HepG2 (cell line): Measurements from ENCODE around the gene MRPS34. TPM values are rescaled to one million over a fixed set of nuclear protein-coding genes. Genes with fewer than 3 reads are reported as not detected.

Experiments used
- ATAC-seq: fragments of 200-7000 bp; cut with Tn5 transposase; 3 replicates; pipeline ENCODE4 v1.9.1; 2020; ENCODE audit warnings: mild to moderate bottlenecking, moderate library complexity
- BruUV-seq: library from RNA; stranded (reverse); fragments of 400-500 nt; replicated peaks from 2 replicates; lab custom pipeline; 2021; lab: Mats Ljungman, UMichigan
- CTCF ChIA-PET: fragments of 300-600 bp; formaldehyde crosslinking; extraction: SDS; loops from one replicate; lab custom pipeline; 2021; ENCODE audit warnings: low total read pairs, inconsistent platforms, low intra/inter-chr PET ratio; lab: Yijun Ruan, JAX
- POLR2A ChIA-PET: fragments of 350-600 bp; sonication (Branson Sonifier 250); formaldehyde crosslinking; loops from one replicate; lab custom pipeline; 2020; ENCODE audit warnings: antibody characterized with exemption, inconsistent platforms; lab: Yijun Ruan, JAX
- DNase-seq: peaks from one replicate; pipeline ENCODE4 v3.0.0-alpha.2; 2015; ENCODE audit warnings: low spot score
- FAIRE-seq: peaks from 3 replicates; lab custom pipeline; 2011; peaks lifted over from hg19 to GRCh38; lab: Jason Lieb, UNC
- H2AFZ ChIP-seq: one replicate; pipeline ENCODE4 v1.6.1; 2011; ENCODE audit warnings: low read length, inconsistent platforms
- H3K27ac ChIP-seq: fragments of 300-600 bp; 3 replicates; pipeline ENCODE4 v1.8.0; 2011; ENCODE audit warnings: mixed run types, mild to moderate bottlenecking, mixed read lengths, low read length, inconsistent platforms; ENCODE audit not compliant: insufficient read depth; ENCODE audit errors: extremely low read length
- H3K27me3 ChIP-seq, 2 experiments: fragments of 200-600 bp in 1 of 2; 2 replicates in 1 of 2; 3 replicates in 1 of 2; pipeline versions ENCODE4 v1.6.0 to v1.8.0; 2011; ENCODE audit warnings: low read length in 2 of 2, mild to moderate bottlenecking in 2 of 2, moderate library complexity in 2 of 2, inconsistent platforms in 1 of 2; ENCODE audit not compliant: insufficient read depth in 2 of 2, control insufficient read depth in 1 of 2
- H3K36me3 ChIP-seq, 2 experiments: fragments of 200-600 bp in 1 of 2; replicated peaks in 1 of 2; 2 replicates in 1 of 2; 3 replicates in 1 of 2; pipeline versions ENCODE4 v1.5.1 to v1.8.0; 2011; ENCODE audit warnings: low read length in 2 of 2, inconsistent platforms in 1 of 2; ENCODE audit not compliant: insufficient read depth in 2 of 2, control insufficient read depth in 1 of 2
- H3K4me1 ChIP-seq: 2 replicates; pipeline ENCODE4 v1.5.1; 2012; ENCODE audit warnings: low read length, inconsistent platforms; ENCODE audit not compliant: insufficient read depth
- H3K4me2 ChIP-seq: 2 replicates; pipeline ENCODE4 v1.6.0; 2011; ENCODE audit warnings: low read depth, low read length, inconsistent platforms
- H3K4me3 ChIP-seq, 3 experiments: fragments of 200-600 bp in 1 of 3; sonication (generic), shearing (Covaris generic) in 1 of 3; replicated peaks in 1 of 3; 2 replicates each; pipeline ENCODE4 v1.5.1; 2011 to 2016; ENCODE audit warnings: low read length in 3 of 3, inconsistent platforms in 2 of 3, low read depth in 2 of 3, mild to moderate bottlenecking in 2 of 3, control low read depth in 1 of 3, mixed read lengths in 1 of 3; ENCODE audit not compliant: insufficient read depth in 1 of 3
- H3K79me2 ChIP-seq: one replicate; pipeline ENCODE4 v1.6.1; 2011; ENCODE audit warnings: low read length, inconsistent platforms; ENCODE audit not compliant: insufficient read depth
- H3K9ac ChIP-seq: 2 replicates; pipeline ENCODE4 v1.6.0; 2011; ENCODE audit warnings: mild to moderate bottlenecking, low read depth, low read length, inconsistent platforms; ENCODE audit not compliant: insufficient read depth
- H3K9me3 ChIP-seq: 2 replicates; pipeline ENCODE4 v1.5.1; 2012; ENCODE audit warnings: mild to moderate bottlenecking, low read length
- H4K20me1 ChIP-seq: 2 replicates; pipeline ENCODE4 v1.6.0; 2011; ENCODE audit warnings: inconsistent platforms, mild to moderate bottlenecking, low read length, moderate library complexity; ENCODE audit not compliant: insufficient read depth
- ARID4A ChIP-seq: sonication (generic); formaldehyde crosslinking; IDR thresholded peaks from 2 replicates; pipeline ENCODE4 v1.5.0; 2020; ENCODE audit warnings: mild to moderate bottlenecking, missing genetic modification reagents, borderline replicate concordance
- HOXA7 ChIP-seq: sonication (generic); formaldehyde crosslinking; IDR thresholded peaks from 2 replicates; pipeline ENCODE4 v1.8.1; 2022; ENCODE audit warnings: mild to moderate bottlenecking, missing genetic modification reagents, moderate library complexity
- RBFOX2 ChIP-seq: fragments of 200-400 bp; formaldehyde crosslinking; IDR thresholded peaks from 2 replicates; pipeline ENCODE4 v1.6.1; 2017; ENCODE audit warnings: low read depth, mild to moderate bottlenecking, low read length
- ZFP36L2 ChIP-seq: sonication (generic); formaldehyde crosslinking; IDR thresholded peaks from 2 replicates; pipeline ENCODE4 v1.4.0; 2020; ENCODE audit warnings: missing genetic modification reagents
- ZNF644 ChIP-seq: IDR thresholded peaks from 2 replicates; pipeline ENCODE4 v1.6.1; 2016; ENCODE audit warnings: low read depth
- WGBS: methylation state at CpG from one replicate; pipeline ENCODE4 v1.1.6; 2017; ENCODE audit warnings: low lambda C conversion rate; 5-methylcytosine and 5-hydroxymethylcytosine counted together
- in situ Hi-C: cut with HindIII; loops from 2 replicates; pipeline ENCODE4 v1.10.0; 2017; ENCODE audit warnings: low pct_unique_long_range_greater_than_20kb; ENCODE audit not compliant: extremely low pct_ligation_motif_present
- intact Hi-C: fragments of 100-400 bp; cut with micrococcal nuclease; formaldehyde crosslinking; loops from one replicate; pipeline ENCODE4 v1.10.0; 2022; ENCODE audit not compliant: unreplicated experiment
- polyA plus RNA-seq, 8 experiments: library from polyadenylated mRNA; depleted of rRNA in 3 of 8; stranded (reverse) in 7 of 8; unstranded in 1 of 8; fragments of >200 nt; fragmentation: Illumina TruSeq in 4 of 8; extraction: Trizol in 4 of 8; gene quantifications; 2 replicates each; pipeline versions ENCODE4 v1.2.1 to v1.2.3, GENCODE V29; 2011 to 2016; ENCODE audit warnings: low read depth in 4 of 8, missing spikeins in 1 of 8, mixed read lengths in 1 of 8; ENCODE audit not compliant: insufficient read depth in 1 of 8
- total RNA-seq, 5 experiments: library from RNA; depleted of rRNA; stranded (reverse); fragments of >200 nt; fragmentation: Illumina TruSeq; extraction: Trizol; gene quantifications; 2 replicates each; pipeline ENCODE4 v1.2.3, GENCODE V29; 2016; ENCODE audit warnings: low read depth in 1 of 5

Gene MRPS34
- total and polyA plus RNA-seq, 2 of the 13 experiments (the other 11 are each of a cell fraction or from before 2014, with no cell fraction given): 63.5 to 131 TPM

GRCh38 chr16:1812732-1813163 is 39.8 kb upstream of the MRPS34 start (continued):
- TF ChIP-seq ARID4A (CRISPR knock-in tag) (peak; percentile 41; the same call in 1 of the 2 replicates), ZNF644 (CRISPR knock-in tag) (no peak), HOXA7 (no peak)

- POLR2A ChIA-PET: no interaction called here
- no peak overlapping the region for H2AFZ ChIP-seq
- in situ Hi-C loops: no loop called here
- TF ChIP-seq ZFP36L2 (CRISPR knock-in tag) (no peak), RBFOX2 (0 out of 2 replicates have a peak, but pooled peaks have one; percentile 30)
- TF ChIP-seq, all 625 proteins: peak for 1
- FAIRE-seq (no peak), ATAC-seq (no peak), DNase-seq (no peak)
- Histone ChIP-seq H3K9ac (no peak overlapping the region), H4K20me1 (peaks cover 5% of the 10 kb centered on the region; the same call in 1 of the 2 replicates), H3K79me2 (no peaks in the 10 kb centered on the region), H3K36me3 (peaks cover 11 to 31% of the 10 kb centered on the region in 2 experiments; a peak in 4 of 5 replicates), H3K27ac (no peak overlapping the region), H3K4me1 (peaks cover 10% of the 10 kb centered on the region), H3K4me3 (no peak overlapping the region), H3K4me2 (no peak overlapping the region), H3K27me3 (no peaks in the 10 kb centered on the region), H3K9me3 (no peaks in the 10 kb centered on the region)
- intact Hi-C loops: loop anchor here (5.0 kb wide), 1 partner anchor 38 kb away; the partner anchor contains the start of genes EME2, MRPS34 and NME3
- 100% methylated on average over 8 of the region's 16 CpGs for WGBS
- BruUV-seq: no TSS peak
- CTCF ChIA-PET: no interaction called here
Observed at GRCh38 chr16:1810536-1810935, 37.6 kb upstream of the MRPS34 start.
